GM18909 (cell line): Measurements from ENCODE around the gene ADH5.
"Not testable (repeated sequence)": the region's sequence is repeated elsewhere in the genome, so short reads cannot be mapped to it uniquely, and the experiment has no call there.

ENCODE experiments used
- ATAC-seq: cut with Tn5 transposase; IDR thresholded peaks from one replicate; pipeline ENCODE4 v1.9.1; 2021; ENCODE audit warnings: mild to moderate bottlenecking; ENCODE audit not compliant: unreplicated experiment, poor library complexity

The ADH5 gene

GRCh38 chr4:99088023-99088449, 552 bp downstream of the ADH5 start:
- ATAC-seq, result peak; percentile 30

GRCh38 chr4:99084595-99084994, 4.0 kb downstream of the ADH5 start:
- ATAC-seq, result no peak

- ATAC-seq, result no peak
These were observed 6.4 kb downstream of the ADH5 start for GRCh38 chr4:99082192-99082591.

- not testable (repeated sequence) for ATAC-seq
These were observed 7.7 kb downstream of the ADH5 start for GRCh38 chr4:99080869-99081268.

- no peak for ATAC-seq
These were observed 8.8 kb downstream of the ADH5 start for GRCh38 chr4:99079625-99080295.

- no peak for ATAC-seq
These were observed 9.5 kb downstream of the ADH5 start for GRCh38 chr4:99078931-99079624.

GRCh38 chr4:99078336-99078735, 10.3 kb downstream of the ADH5 start:
- ATAC-seq, result no peak

- ATAC-seq, result no peak
These were observed 11.4 kb downstream of the ADH5 start for GRCh38 chr4:99077177-99077576.

GRCh38 chr4:99076292-99076976, 12.2 kb downstream of the ADH5 start:
- no peak for ATAC-seq

GRCh38 chr4:99074816-99075215, 13.8 kb downstream of the ADH5 start:
- no peak for ATAC-seq

GRCh38 chr4:99071159-99071558, 17.4 kb downstream of the ADH5 start:
- ATAC-seq, result no peak

GRCh38 chr4:99067617-99068016, 21.0 kb downstream of the ADH5 start:
- no peak for ATAC-seq

GRCh38 chr4:99065521-99065920, 23.1 kb downstream of the ADH5 start:
- ATAC-seq, result not testable (repeated sequence)

GRCh38 chr4:99062120-99062519, 26.5 kb downstream of the ADH5 start:
- ATAC-seq, result no peak

GRCh38 chr4:99061048-99061700, 27.4 kb downstream of the ADH5 start:
- ATAC-seq, result no peak

- no peak for ATAC-seq
These were observed 29.0 kb downstream of the ADH5 start for GRCh38 chr4:99059550-99059949.

GRCh38 chr4:99058228-99058627, 30.4 kb downstream of the ADH5 start:
- no peak for ATAC-seq

- ATAC-seq, result peak; percentile 69
These were observed 34.1 kb downstream of the ADH5 start for GRCh38 chr4:99054428-99054994.

- no peak for ATAC-seq
These were observed 35.7 kb downstream of the ADH5 start for GRCh38 chr4:99052902-99053301.

- ATAC-seq, result no peak
These were observed 40.9 kb downstream of the ADH5 start for GRCh38 chr4:99047710-99048109.

GRCh38 chr4:99043346-99043745, 45.2 kb downstream of the ADH5 start:
- ATAC-seq, result no peak
